Right hindlimb (tissue), 1 donor: ENCODE measurements around the gene ORMDL3.
"Not testable (repeated sequence)": the region's sequence is repeated elsewhere in the genome, so short reads cannot be mapped to it uniquely, and the experiment has no call there.

Experiments
- DNase-seq: peaks from one replicate; pipeline ENCODE4 v3.0.0-alpha.2; 2018

ORMDL3 gene

DNA sequence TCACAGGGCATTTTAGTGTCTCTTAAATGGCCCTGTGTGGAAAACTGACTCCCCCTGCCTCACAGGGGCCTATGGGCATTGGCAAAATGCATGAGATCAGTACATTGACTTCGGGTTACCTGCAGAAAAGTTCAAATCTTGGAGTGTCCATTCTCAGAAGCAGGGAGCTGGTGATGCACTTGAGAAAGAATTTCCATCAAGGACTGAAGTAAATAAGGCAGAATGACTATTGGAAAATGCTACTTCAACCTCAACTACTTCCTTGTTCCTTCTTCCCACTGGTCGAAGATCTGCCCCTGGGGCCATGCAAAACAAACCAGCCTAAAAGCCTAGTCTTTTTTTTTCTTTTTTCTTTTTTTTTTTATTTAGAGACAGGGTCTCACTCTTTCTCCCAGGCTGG lies 21.6 kb upstream of the ORMDL3 start:
- no peak for DNase-seq

DNA sequence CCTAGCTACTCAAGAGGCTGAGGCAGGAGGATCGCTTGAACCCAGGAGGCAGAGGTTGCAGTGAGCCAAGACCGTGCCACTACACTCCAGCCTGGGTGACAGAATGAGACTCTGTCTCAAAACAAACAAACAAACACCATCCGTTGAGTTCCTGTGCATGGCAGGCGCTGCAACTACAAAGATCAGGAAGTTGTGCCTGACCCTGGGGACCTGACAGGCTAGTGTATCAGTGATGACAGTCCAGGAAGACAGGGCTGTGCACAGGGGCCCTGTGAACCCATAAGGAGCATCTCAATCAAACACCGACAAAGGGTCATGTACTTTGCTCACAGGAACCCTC lies 21.1 kb upstream of the ORMDL3 start:
- not testable (repeated sequence) for DNase-seq

DNA sequence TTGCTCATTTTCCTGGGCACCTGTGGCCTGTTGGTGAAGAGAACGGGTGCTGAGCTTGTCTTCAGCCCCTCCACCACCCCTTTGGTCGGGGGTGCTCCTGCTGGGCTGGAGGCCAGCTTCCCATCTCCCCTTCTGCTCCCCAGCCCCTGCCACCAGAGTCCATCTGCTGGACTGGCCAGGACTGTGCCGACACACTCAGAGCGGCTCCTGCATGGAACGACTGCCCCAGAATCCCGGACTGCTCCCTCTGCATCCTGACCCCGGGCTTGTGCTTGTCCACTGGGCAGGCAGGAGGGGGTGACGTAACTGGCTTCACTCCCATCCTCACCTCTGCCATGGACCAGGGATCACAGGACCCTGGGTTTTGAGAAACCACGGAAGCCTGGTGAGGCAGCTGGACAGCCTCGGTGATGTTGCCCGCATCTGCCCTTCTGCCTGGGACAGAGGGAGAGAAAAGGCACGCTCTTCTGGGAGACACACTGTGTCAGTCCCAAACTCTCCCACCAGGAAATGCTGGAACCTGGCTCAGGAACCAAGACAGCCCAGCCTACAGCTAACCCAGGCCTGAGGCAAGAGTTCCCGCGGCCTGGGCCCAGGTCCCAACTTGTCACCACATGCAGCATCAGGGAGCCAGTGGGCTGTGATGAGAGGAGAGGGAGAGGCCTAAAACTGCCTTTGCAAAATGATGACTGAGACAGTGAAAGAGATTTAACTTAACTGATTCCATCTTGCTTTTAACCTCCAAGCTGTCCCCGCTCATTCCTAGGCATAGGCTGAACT lies 19.3 kb upstream of the ORMDL3 start:
- no peak for DNase-seq

DNA sequence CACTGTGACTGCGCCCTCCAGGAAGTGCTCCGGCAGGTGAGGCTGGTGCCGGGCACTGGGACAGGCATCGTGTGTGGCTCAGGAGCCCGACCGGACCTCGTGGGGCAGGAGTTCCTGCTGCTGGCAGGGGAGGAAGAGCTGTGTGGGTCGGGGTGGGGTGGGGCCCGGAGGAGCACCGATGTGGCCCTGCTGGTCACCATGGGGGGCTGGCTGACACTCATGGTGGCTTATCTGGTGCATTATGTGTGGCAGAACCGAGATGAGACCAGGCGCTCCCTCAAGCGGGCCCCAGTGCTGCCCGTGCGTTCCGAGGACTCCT lies 17.0 kb upstream of the ORMDL3 start:
- no peak for DNase-seq

DNA sequence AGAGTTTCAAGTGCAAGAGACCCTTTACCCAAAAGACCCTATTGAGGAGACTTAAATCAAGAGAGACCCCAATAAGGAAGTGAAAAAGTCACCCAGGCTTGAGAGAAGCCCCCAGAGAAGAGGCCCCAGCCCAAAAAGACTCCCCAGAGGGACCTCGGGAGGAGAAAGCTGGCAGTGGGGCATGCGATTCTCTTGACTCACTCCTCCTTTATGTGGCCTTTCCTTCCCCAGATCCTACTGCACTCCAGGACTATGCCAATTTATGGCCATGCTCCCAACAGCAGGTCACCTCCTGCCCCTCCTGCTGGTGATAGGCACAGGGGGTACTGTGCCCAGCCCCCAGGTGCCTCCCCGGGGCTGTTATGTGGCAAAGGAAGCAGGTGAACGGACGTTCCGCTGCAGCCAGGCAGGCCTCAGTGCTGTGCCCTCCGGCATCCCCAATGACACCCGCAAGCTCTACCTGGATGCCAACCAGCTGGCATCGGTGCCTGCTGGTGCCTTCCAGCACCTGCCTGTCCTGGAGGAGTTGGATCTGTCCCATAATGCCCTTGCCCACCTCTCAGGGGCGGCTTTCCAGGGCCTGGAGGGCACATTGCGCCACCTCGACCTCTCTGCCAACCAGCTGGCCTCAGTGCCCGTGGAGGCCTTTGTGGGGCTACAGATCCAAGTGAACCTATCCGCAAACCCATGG lies 16.4 kb upstream of the ORMDL3 start:
- DNase-seq, result no peak

DNA sequence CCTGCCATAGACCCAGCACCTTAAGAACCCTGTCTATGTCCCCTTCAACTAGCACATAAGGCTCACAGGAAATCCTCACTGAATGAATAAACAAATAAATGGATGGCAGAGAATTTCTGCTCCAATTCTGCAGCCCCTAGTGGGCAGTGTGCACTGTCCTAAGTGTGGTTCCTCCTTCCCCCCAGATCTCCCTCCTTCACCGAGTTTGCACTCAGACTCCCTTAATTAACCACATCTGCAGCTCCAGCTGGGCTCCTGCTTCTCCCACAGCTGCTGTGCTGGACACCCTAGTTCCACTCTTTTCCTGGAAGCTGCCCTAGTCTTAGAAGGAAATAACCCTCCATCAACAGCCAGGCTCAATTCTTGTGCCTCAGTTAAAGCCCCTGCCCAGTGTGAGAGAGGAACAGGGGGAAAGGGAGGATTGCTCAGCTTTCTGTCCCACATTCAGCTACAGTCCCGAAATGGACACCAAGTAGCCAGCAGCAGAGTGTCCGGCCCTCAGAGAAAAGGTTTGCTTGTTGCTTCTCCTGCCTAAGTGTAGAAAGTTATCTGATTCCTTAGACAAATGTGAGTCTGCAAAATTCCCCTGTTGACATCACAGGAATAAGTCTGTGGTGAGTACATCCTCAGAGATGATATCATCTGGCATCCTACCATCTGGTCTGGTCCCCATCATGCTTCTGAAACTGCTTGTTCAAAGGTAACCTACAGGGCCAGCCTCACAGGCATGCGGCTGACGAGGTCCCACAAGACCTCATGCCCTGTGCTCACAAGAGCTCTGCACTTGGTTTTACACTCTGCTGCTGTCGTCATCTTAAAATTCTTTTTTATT lies 12.4 kb upstream of the ORMDL3 start:
- DNase-seq, result peak; percentile 77

DNA sequence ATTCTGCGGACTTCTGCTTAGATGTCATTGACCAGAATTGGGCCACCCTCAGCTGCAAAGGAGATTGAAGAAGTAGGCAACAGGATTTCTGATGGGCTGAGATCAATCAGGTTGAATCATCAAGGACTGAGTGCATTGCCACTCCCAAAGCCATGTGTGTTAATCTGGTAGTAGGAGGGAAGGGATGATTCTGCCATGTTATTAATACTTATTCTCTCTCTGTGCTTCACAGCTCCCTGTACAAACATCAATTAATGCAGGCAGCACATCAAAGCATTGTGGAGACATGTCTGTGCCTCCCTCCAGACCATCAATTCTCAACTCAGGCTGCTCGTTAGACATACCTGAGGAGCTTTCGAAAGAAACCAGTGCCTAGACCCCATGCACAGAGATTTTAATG lies 11.7 kb upstream of the ORMDL3 start:
- no peak for DNase-seq

DNA sequence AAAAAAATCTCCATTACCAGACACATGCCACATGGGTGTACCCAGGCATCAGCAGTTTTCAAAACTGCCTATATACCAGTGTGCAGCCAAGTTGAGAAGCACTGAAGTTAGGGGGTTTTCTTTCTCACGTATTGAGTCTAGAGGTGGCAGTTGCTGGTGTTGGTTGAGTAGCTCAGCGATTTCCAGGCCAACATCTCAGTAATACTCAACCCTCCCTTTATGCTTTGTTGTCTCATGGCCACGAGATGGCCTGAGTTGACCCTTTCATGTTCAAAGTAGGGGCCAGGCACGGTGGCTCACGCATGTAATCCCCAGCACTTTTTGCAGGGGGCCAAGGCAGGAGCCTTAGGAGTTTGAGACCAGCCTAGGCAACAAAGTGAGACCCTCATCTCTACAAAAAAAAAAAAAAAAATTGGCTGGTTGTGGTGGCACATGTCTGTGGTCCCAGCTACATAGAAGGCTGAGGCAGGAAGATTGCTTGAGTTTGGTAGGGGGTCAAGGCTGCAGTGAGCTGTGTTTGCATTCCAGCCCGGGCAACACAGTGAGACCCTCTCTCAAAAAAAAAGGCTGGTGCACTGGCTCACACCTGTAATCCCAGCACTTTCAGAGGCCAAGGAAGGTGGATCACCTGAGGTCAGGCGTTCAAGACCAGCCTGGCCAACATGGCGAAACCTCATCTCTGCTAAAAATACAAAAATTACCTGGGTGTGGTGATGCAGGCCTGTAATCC lies 10.9 kb upstream of the ORMDL3 start:
- DNase-seq, result no peak

DNA sequence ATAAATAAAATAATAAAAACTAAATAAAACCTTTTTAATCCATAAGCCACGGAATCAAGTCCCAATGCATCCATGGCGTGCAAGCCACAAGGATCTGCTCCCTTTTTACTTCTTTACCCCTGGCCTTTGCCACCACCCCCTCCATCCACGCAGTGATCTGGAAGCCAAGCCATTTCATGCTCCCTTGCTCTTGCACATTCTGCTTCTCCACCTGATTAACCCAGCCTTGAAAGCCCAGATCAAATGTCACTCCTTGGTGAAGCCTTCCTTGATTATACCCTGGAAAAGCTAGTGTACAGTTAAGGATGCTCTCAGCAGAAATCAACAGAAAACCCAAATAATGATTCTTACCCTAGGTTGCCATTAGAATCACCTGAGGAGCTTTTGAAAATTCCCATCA lies 10.0 kb upstream of the ORMDL3 start:
- DNase-seq, result no peak

DNA sequence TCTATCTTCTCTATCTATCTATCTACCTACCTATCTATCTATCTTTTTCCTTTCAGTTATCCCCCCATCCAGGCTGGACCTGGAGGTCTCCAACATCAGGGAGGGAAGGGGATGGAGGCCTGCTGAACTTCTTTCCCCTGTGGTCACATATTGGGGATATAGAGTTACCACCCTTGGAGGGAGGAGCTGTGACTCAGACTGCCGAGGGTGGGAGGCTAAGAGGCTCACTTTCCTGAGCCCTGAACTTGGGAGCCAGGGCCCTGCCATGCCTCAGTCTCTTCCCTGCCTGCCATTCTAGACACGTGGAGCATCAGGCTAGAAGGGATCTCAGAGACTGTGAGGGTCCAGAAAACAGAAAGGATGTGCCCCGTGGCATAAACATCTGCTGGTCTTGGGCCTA lies 8.5 kb upstream of the ORMDL3 start:
- DNase-seq, result no peak

DNA sequence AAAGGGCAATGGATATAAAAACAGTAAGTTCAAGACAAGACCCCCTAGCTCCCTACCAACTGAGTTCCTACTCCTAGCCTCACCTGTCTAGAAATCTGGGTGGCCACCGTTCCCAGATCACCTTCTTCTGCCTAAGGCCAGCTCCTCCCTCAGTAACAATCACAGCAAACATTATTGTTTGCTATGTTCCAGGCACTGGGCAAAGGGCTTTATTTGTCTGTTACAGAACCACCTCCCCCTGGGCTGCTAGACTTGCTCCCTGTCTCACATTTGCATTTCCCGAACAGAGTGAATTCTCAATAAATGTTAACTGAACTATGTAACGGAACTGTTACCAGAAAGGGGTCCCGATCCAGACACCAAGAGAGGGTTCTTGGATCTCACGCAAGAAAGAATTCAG lies 6.9 kb upstream of the ORMDL3 start:
- DNase-seq, result no peak

DNA sequence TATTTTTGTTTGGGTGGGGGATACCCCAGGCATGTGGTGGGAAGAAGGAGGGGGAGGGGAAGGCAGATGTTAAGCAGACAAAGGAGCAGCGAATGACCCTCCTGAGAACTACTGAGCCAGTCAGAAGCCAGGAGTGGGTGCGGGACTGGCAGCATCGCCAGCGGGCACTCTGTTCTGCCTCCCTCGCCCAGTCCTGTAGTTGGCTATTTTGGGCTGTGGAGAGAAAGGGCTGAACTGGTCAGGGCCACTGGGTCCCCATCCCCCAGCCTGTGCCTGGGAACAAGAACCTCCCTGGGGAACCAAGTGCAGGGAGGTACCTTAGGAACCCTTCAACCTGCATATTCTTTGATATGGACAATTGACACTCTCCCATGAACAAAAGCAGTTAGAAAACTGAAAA lies 6.5 kb upstream of the ORMDL3 start:
- no peak for DNase-seq

DNA sequence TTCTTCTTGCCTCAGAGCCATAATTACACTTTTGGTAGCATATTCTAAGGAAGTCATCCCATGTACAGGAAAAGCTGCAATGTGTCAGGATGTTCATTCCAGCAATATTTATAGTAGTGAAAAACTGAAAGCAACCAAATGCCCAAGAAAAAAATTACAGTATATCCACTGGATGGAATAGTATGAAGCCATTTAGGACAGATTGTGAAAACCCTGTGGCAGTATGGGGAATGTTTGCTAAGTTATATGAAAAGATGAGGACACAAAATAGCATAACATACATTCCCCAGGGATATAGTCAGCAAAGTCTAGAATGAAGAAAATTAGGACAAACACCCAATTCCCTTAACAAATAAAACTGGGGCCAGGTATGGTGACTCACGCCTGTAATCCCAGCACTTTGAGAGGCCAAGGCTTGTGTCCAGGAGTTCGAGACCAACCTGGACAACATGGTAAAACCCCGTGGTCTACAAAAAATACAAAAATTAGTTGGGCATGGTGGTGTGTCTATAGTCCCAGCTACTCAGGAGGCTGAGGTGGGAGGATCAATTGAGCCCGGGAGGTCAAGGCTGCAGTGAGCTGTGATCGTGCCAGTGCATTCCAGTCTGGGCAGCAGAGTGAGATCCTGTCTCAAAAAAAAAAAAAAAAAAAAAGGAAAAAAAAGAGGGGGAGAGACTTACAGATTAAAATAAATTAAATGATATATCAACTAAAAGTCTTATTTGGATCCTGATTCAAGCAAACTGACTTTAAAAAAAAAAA lies 2.4 kb upstream of the ORMDL3 start:
- no peak for DNase-seq

DNA sequence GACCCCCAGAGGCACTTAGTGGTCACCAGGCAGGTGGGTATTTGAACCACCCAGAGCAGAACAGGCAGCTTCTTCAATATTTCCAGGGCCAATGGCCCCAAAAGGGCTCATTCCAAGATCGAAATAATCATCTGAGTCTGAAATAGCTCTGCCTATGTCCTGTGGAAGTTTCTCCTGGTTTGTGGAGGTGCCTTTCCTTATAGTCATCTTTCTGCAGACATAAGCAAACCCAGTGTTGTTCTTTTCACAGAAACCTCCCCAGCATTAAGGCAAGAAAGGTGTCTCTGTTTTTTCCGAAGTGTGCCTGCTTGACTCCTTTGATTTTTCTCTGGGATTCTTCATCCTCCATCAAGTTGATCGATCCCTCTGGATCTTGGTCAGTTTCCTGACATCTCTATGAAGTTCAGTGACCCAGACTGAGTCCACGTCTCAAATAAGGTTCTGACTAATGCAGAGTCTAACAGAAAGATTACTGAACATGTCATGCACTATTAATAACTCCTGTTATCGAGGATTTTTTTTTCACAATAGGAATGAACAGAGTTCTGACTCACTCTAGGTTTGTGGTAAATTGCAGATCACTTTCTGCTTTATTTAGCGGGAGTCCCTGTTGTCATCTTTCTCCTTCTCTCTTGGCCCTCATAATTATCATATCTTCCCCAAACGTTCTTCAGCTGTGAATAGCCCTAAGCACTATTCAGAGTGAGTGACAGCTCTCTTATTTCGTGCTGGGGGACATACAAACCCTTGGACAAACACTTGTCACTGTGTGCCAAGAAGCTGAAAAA lies 1.7 kb upstream of the ORMDL3 start:
- no peak for DNase-seq

DNA sequence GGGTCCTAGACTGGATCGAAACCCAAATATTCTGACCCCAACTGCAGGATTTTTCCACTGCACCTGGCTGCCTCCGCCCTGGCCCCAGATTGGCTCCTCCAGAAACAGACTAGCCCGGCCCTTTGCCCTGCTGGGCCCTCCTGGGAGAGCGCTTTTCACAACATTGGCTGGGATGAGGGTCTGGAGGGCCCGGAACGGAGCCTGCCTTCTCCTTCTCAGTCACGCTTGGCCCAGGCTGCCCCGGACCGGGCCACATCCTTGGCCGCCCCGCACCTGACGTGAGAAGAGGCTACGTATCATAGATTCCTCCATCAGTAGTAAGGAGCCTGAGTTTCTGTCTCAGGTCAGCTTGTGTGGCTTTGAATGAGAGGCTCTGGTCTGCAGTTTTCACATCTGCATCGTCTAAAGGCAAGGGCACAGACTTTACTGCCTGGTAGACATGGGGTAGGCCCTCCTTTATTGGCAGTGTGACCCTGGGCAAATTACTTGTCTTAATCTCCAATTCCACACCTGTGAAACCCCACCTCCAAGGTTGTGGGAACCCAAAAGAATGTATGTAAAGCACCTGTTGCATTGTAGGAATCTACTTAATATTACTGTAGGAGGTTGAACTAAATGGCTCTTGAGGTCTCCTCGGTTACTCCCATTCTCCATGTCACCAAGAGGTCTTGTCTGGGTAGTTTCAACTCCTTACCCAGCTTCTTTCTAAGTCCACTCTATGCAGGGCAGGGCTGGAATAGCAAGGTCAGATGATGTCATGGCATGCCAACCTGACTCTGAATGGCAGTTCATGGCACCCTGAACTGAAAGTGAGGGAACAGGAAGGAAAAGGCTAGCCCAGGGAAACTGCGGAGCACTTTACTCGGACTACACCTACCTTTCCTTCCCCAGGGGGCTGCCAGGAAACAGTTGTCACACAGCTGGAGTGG lies 792 bp upstream of the ORMDL3 start:
- DNase-seq, result no peak

DNA sequence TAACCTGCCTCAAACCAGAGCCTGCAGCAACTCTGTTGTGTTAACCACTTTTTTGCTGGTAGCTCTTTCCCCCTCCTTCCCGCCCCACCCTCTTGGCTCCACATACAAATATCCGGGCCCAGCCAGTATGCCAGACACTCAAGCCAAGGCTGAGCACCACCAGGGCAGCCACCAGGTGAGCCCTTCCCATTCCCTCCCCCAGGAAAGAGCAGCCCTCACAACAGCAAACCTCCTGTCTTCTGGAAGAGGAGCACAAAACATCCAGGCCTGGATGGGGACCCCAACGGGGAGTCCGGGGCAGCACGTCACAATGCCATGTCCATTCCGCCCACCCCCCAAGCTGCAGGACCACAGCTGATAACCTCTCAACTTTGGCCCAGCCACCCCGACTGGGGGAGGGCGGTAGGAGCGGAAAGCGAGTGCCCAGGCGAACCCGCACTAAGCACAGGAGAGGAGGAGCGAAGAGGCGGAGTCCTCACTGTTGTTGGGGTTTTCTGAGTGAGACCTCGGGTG lies 757 bp downstream of the ORMDL3 start:
- peak; percentile 40 for DNase-seq

DNA sequence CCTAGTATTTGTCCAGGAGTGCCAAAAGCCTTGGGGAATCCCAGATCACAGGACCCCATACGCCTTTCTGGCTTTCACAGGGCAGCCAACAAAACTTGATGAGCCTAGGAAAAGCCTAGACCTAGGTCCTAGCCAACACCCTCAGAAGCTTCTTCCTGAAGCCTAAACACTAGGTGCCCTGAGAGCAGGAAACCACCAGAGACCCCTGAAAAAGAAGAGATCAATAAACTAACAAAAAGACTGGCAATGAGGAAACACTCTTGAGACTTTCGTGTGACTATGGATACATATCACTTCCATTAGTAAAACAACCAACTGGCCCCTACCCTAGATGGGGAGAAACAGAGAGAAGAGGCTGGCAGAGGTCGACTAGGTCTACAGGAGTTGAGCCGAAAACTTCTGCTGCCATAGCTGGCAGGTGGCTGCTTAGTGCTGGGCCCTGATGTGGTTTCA lies 1.2 kb downstream of the ORMDL3 start:
- DNase-seq, result no peak

DNA sequence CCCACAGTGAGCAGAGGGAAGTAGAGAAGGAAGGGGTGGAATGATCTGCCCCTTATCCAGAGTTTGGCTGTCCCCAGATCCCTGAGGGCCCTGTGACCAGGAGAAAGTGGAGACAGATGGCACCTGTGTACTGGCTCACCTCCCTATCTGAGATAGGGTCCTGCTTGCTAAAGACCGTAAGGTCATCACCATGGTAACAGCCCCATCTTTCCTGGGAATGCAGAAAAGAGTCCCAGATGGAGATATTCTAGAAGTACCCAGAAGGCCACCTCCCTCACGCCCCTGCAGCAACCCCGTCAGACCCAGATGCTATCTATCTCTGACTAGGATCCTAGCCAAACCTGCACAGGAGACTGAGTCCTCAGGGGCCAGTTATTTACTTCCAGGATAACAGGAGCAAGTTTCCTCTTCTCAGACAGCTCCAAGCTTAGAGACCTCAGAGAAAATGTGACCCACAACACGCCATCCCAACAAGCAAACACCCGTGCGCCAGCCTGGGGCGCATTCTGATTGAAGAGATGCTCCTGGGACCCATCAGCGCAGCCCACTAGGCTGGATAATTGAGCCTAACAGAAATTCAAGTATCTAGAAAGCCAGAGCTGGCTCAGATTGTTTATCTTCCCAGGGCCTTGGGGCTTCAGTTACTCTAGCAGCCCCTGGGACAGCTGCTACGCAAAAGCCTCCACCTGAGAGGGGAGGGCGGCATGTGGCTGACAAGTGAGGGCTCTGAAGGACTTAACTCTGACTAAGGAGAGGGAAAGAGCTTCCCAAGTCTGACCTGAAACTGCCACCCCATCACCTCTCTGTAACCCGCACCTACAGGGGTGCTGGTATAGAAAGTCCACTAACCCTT lies 1.9 kb downstream of the ORMDL3 start:
- no peak for DNase-seq

DNA sequence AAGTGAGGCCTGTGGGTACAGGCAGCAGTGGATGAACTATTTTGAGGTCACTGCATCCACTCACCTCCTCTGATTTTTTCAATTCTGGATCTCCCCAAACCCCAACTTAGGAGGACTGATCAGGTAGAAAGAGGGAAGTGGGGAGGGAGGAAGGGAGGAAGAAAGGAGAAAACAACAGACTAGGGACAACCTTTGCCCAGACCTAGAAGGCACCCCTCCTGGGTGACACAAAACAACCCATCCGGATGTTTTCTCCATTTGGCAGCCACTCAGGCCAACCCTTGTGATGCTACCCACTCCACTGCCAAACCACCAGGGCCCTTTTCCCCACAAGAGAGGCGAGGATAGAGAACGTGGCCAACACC lies 2.7 kb downstream of the ORMDL3 start:
- DNase-seq, result no peak
